Neural progenitor cell (in vitro differentiated cells): Measurements from ENCODE around the gene ASTN1. TPM values are rescaled to one million over a fixed set of nuclear protein-coding genes. Genes with fewer than 3 reads are reported as not detected.

ENCODE experiments used
- DNase-seq: peaks from one replicate; pipeline ENCODE4 v3.0.0-alpha.2; 2016; ENCODE audit warnings: low spot score
- H2AFZ ChIP-seq: fragments of 200-600 bp; sonication (generic); replicated peaks from 2 replicates; pipeline ENCODE4 v1.6.1; 2016; ENCODE audit warnings: antibody characterized with exemption
- H3F3A ChIP-seq: fragments of 200-600 bp; sonication (generic); 2 replicates; pipeline ENCODE4 v1.6.1; 2016; ENCODE audit warnings: antibody characterized with exemption, low read depth
- H3K27ac ChIP-seq: fragments of 200-600 bp; sonication (generic); 2 replicates; pipeline ENCODE4 v1.5.1; 2016; ENCODE audit warnings: mild to moderate bottlenecking
- H3K27me3 ChIP-seq: fragments of 200-600 bp; sonication (generic); 2 replicates; pipeline ENCODE4 v1.6.1; 2016; ENCODE audit warnings: mild to moderate bottlenecking, moderate library complexity
- H3K36me3 ChIP-seq: fragments of 200-600 bp; sonication (generic); 2 replicates; pipeline ENCODE4 v1.5.1; 2016
- H3K4me1 ChIP-seq: fragments of 200-600 bp; sonication (generic); 2 replicates; pipeline ENCODE4 v1.6.1; 2016; ENCODE audit warnings: mixed run types
- H3K4me2 ChIP-seq: fragments of 200-600 bp; sonication (generic); 2 replicates; pipeline ENCODE4 v1.6.1; 2016
- H3K4me3 ChIP-seq: fragments of 200-600 bp; sonication (generic); 2 replicates; pipeline ENCODE4 v1.5.1; 2016
- H3K79me2 ChIP-seq: fragments of 200-600 bp; sonication (generic); 2 replicates; pipeline ENCODE4 v1.6.1; 2016; ENCODE audit warnings: low read depth
- H3K9ac ChIP-seq: fragments of 200-600 bp; sonication (generic); 2 replicates; pipeline ENCODE4 v1.6.1; 2016
- H3K9me3 ChIP-seq: fragments of 200-600 bp; sonication (generic); 2 replicates; pipeline ENCODE4 v1.5.1; 2016; ENCODE audit warnings: low read depth
- H4K20me1 ChIP-seq: fragments of 200-600 bp; sonication (generic); 2 replicates; pipeline ENCODE4 v1.6.1; 2016; ENCODE audit warnings: low read depth
- H3K27ac Mint-ChIP-seq: 3 replicates; pipeline ENCODE4 v1.8.0; 2021; ENCODE audit warnings: mixed read lengths
- H3K27me3 Mint-ChIP-seq: 2 replicates; pipeline ENCODE4 v1.8.0; 2022; ENCODE audit warnings: low read depth, mild to moderate bottlenecking, inconsistent platforms, moderate library complexity, mixed read lengths; ENCODE audit not compliant: insufficient read depth
- H3K36me3 Mint-ChIP-seq: 3 replicates; pipeline ENCODE4 v1.8.0; 2021; ENCODE audit warnings: mixed read lengths
- H3K4me1 Mint-ChIP-seq: 3 replicates; pipeline ENCODE4 v1.8.0; 2021; ENCODE audit warnings: mixed read lengths
- H3K4me3 Mint-ChIP-seq: 3 replicates; pipeline ENCODE4 v1.8.0; 2021; ENCODE audit warnings: mild to moderate bottlenecking, moderate library complexity, mixed read lengths
- H3K9me3 Mint-ChIP-seq: 3 replicates; pipeline ENCODE4 v1.8.0; 2020; ENCODE audit warnings: mixed read lengths
- EZH2 ChIP-seq: fragments of 200-600 bp; sonication (generic); IDR thresholded peaks from 2 replicates; pipeline ENCODE4 v1.6.1; 2017; ENCODE audit warnings: antibody characterized with exemption, mild to moderate bottlenecking, moderate library complexity
- EZH2phosphoT487 ChIP-seq: fragments of 200-600 bp; sonication (generic); IDR thresholded peaks from 2 replicates; pipeline ENCODE4 v1.6.1; 2017; ENCODE audit warnings: antibody characterized with exemption
- total RNA-seq: library from RNA; depleted of rRNA; stranded (reverse); fragments of >200 nt; gene quantifications from 2 replicates; pipeline ENCODE4 v1.2.3, GENCODE V29; 2015; ENCODE audit warnings: low replicate concordance
- TF ChIP-seq, protein P1 (sequence below): fragments of 200-600 bp; sonication (generic); IDR thresholded peaks from 2 replicates; pipeline ENCODE4 v1.5.1; 2017; ENCODE audit warnings: antibody characterized with exemption, mild to moderate bottlenecking

The ASTN1 gene
- total RNA-seq, 1 donor from 2014 or later = 7.7 TPM

DNA sequence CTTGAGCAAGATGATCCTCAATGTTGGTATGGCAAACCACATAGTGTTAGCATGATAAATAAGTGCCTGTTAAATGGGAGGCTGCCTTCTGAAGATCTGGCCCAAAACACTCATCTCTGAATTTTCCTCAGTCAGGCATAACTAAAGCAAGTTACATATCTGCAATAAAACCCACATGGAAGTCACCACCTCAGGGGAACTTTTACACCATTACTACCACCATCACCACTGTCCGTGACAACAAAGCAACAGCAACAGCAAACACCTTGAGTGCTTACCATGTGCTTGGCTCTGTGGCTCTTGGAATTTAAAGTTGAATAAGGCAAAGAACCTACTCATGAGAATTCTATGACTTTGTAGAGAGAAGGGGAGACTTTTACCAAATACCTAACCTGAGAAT lies 233.0 kb downstream of the ASTN1 start:
- H3K36me3 ChIP-seq = no peaks in the 10 kb centered on the region

DNA sequence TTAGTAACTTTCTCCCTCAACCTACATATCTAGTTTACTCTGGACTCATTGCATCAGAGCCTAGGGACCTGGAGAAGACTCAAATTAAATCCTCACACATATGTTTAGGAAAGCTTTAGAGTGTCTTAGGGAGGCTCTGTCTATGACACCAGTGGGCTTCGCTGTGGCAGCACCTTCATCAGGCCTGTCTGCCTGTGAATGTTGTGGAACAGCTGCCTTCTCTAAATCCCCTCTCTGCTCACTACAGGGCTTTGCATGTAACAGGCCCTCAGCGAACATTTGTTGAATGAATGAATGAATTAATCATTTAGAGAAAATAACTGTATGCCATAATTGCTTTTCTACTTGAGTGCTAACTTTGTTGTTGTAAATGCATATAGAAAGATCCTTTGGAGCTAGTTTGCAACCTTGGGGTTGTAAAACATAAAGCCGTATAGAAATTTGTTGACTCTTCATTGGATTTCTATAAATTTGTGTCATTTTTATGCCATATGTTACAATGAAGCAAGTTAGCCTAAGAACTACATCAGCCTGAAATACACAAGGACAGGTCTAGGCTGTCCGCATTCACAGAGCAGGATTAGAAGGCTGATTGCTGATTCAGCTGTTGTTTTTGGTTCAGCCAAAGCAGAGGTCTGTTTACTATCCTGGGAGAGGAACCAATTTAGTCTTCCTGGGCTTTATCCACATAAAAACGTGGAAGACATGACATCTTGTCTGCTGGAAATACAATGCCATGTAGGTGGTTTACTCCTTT lies 238.0 kb downstream of the ASTN1 start:
- Mint-ChIP-seq H3K27ac (no peak overlapping the region), H3K9me3 (no peaks in the 10 kb centered on the region), H3K27me3 (no peaks in the 10 kb centered on the region), H3K36me3 (peaks cover 19% of the 10 kb centered on the region), H3K4me3 (no peak overlapping the region), H3K4me1 (peaks cover 8% of the 10 kb centered on the region)
- Histone ChIP-seq H3K4me2 (no peak overlapping the region), H3K4me1 (peaks cover 7% of the 10 kb centered on the region), H2AFZ (no peak overlapping the region), H3K9me3 (no peaks in the 10 kb centered on the region), H3K9ac (no peak overlapping the region), H3F3A (peaks cover 3% of the 10 kb centered on the region), H4K20me1 (no peaks in the 10 kb centered on the region), H3K36me3 (no peaks in the 10 kb centered on the region), H3K27me3 (no peaks in the 10 kb centered on the region), H3K4me3 (no peak overlapping the region), H3K27ac (no peak overlapping the region), H3K79me2 (no peaks in the 10 kb centered on the region)
- TF ChIP-seq EZH2phosphoT487 = no peak
- TF ChIP-seq EZH2 = no peak
- DNase-seq = no peak

More for the DNA sequence above, 233.0 kb downstream of the ASTN1 start:
- Histone ChIP-seq H2AFZ (no peak overlapping the region), H3K4me3 (no peak overlapping the region), H3K27ac (no peak overlapping the region), H3K9me3 (no peaks in the 10 kb centered on the region), H3K27me3 (no peaks in the 10 kb centered on the region), H3K79me2 (no peaks in the 10 kb centered on the region), H3F3A (peaks cover 3% of the 10 kb centered on the region), H4K20me1 (no peaks in the 10 kb centered on the region), H3K4me2 (no peak overlapping the region), H3K9ac (no peak overlapping the region), H3K4me1 (peaks cover 6% of the 10 kb centered on the region)
- Mint-ChIP-seq H3K36me3 (peaks cover 25% of the 10 kb centered on the region), H3K9me3 (no peaks in the 10 kb centered on the region), H3K4me3 (no peak overlapping the region), H3K4me1 (peaks cover 4% of the 10 kb centered on the region), H3K27me3 (no peaks in the 10 kb centered on the region), H3K27ac (no peak overlapping the region)
- TF ChIP-seq, protein P1, sequence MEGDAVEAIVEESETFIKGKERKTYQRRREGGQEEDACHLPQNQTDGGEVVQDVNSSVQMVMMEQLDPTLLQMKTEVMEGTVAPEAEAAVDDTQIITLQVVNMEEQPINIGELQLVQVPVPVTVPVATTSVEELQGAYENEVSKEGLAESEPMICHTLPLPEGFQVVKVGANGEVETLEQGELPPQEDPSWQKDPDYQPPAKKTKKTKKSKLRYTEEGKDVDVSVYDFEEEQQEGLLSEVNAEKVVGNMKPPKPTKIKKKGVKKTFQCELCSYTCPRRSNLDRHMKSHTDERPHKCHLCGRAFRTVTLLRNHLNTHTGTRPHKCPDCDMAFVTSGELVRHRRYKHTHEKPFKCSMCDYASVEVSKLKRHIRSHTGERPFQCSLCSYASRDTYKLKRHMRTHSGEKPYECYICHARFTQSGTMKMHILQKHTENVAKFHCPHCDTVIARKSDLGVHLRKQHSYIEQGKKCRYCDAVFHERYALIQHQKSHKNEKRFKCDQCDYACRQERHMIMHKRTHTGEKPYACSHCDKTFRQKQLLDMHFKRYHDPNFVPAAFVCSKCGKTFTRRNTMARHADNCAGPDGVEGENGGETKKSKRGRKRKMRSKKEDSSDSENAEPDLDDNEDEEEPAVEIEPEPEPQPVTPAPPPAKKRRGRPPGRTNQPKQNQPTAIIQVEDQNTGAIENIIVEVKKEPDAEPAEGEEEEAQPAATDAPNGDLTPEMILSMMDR = no peak
- TF ChIP-seq EZH2phosphoT487 = no peak
- TF ChIP-seq EZH2 = no peak
- DNase-seq = no peak

DNA sequence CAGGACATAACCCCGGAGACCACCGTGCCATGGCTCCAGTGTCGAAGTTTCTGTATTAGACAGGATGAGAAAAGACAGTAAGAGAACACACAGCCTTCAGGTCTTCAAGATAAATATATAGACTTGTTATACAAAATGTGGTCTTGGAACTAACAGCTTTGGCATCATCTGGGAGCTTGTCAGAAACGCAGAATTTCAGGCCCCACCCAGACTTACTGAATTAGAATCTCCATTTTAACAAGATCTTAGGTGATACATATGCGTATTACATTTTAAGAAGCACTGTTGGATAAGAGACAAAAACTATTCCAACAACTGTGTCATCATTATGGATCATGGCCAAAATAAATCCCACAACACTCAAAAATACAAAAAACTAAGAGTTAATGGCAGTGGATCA lies 239.3 kb downstream of the ASTN1 start:
- Mint-ChIP-seq H3K4me3 (no peak overlapping the region), H3K27ac (no peak overlapping the region), H3K27me3 (no peaks in the 10 kb centered on the region), H3K9me3 (no peaks in the 10 kb centered on the region), H3K4me1 (peaks cover 11% of the 10 kb centered on the region), H3K36me3 (peaks cover 11% of the 10 kb centered on the region)
- DNase-seq = no peak
- Histone ChIP-seq H3K36me3 (no peaks in the 10 kb centered on the region), H3K27me3 (no peaks in the 10 kb centered on the region), H3K27ac (no peak overlapping the region), H4K20me1 (no peaks in the 10 kb centered on the region), H3K79me2 (no peaks in the 10 kb centered on the region), H3K9me3 (no peaks in the 10 kb centered on the region), H3F3A (peaks cover 3% of the 10 kb centered on the region), H3K9ac (no peak overlapping the region), H3K4me1 (peaks cover 7% of the 10 kb centered on the region), H2AFZ (no peak overlapping the region), H3K4me3 (no peak overlapping the region), H3K4me2 (no peak overlapping the region)
- no peak for TF ChIP-seq EZH2phosphoT487
- TF ChIP-seq, protein P1 = no peak

DNA sequence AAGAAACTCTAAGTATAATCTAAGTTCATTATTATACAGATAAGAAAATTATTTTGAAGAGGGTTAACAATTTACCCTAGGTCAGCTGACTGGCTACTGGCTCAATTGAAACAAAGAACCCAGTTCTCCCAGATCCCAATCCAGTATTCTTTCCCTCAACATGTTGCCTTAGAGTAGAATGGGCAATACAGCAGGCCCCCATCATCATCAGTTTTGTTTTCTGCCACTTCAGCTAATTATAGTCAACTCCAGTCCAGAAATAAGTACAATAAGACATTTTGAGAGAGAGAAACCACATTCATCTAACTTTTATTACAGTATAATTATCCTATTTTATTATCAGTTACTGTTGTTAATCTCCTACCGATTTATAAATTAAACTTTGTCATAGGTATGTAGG lies 241.2 kb downstream of the ASTN1 start:
- Mint-ChIP-seq H3K4me3 (no peak overlapping the region), H3K36me3 (no peaks in the 10 kb centered on the region), H3K4me1 (peaks cover 11% of the 10 kb centered on the region), H3K27ac (no peak overlapping the region), H3K9me3 (no peaks in the 10 kb centered on the region), H3K27me3 (peaks cover 2% of the 10 kb centered on the region)
- Histone ChIP-seq H3K9ac (no peak overlapping the region), H3K4me3 (no peak overlapping the region), H4K20me1 (no peaks in the 10 kb centered on the region), H3K4me1 (peaks cover 7% of the 10 kb centered on the region), H2AFZ (no peak overlapping the region), H3K27ac (no peak overlapping the region), H3F3A (peaks cover 3% of the 10 kb centered on the region), H3K4me2 (no peak overlapping the region), H3K27me3 (no peaks in the 10 kb centered on the region), H3K79me2 (no peaks in the 10 kb centered on the region), H3K9me3 (no peaks in the 10 kb centered on the region), H3K36me3 (no peaks in the 10 kb centered on the region)
- no peak for DNase-seq
- TF ChIP-seq EZH2 (no peak), EZH2phosphoT487 (no peak)
- TF ChIP-seq, protein P1 = no peak
